Fibroblast of skin of right quadriceps (primary cell): ENCODE data around the gene FBLN1.
A peak's percentile ranks its signal among the peaks of the same experiment; 100 is the strongest.
"Not testable (repeated sequence)": the region's sequence is repeated elsewhere in the genome, so short reads cannot be mapped to it uniquely, and the experiment has no call there.

Source experiments
- DNase-seq: peaks from one replicate; pipeline ENCODE4 v3.0.0-alpha.2; 2013

The FBLN1 gene

DNA sequence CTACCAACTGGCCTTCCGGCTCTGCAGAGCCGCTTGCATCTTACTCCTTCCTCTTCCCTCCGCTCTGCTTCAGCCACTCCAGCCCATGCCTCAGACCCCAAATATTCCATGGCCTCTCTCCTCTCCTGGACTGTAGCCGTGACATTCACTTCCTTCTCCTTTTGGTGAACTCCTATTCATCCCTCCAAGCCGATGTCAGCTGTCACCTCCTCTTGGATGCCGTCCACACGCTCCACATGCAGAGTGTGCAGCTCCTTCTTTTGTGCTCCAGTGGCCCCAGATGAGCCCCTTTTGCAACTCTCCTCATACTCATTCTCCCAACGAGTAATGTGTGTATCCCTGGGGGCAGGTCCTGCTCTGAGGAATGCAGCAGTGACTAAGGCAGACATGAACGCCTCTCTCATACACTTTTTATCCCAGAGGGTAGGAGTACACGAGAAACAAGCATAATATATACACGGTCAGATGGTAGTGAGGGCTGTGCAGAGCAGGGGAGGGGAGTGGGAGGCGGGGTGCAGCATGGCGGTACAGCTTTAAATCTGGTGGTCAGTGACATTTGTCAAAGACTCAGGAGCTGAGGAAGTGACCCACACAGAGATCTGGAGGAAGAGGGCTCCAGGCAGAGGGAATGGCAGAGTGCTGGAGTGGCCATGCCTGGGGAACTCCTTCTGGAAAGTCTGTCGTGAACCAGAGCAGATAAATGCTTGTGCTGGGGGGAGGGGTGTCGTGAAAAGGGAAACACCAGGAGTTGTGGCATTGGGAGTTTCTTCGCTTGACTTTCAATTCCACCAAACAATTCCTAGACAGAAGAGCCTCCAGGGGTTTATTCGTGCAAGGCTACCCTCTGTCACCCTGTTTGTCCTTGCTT, 85.2 kb downstream of the FBLN1 start:
- peak; percentile 53 for DNase-seq

DNA sequence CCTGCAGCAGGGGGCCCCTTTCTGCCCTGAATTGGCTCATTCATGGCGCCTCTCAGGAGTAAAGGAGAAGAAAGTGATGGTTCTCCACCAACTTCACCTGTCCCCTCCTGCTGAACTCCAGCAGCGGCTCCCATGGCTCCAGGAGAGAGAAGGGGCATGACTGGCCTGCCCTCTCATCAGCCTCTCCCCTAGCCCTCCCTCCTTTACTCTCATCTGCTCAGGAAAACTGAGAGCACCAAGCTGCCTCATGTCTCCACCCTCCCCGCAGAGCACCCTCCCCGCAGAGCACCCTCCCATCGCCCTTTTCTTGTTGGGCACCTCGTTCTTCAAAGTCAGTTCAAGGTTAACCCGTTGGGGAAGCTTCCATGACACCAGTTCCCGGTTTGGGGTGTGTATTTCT, 86.9 kb downstream of the FBLN1 start:
- DNase-seq = no peak

DNA sequence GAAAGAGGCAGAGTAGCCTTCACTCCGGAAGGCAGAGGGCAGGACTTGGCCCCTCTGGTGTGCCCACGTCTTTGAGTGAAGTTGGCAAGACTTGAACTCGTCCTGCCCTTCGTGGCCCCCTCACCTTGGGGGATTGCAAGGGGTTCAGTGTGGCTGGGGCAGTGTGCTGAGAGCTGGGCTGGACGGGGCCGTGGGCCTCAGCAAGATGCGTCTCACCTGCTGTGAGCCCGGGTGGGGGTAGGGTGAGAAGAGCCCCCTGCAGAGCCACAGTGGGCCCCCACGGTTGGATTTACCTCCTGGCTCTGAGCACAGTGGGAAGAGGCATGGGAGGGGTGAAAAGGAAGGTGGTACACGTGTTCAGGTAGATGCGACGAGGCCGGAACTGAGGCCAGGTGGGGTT, 87.6 kb downstream of the FBLN1 start:
- no peak for DNase-seq

DNA sequence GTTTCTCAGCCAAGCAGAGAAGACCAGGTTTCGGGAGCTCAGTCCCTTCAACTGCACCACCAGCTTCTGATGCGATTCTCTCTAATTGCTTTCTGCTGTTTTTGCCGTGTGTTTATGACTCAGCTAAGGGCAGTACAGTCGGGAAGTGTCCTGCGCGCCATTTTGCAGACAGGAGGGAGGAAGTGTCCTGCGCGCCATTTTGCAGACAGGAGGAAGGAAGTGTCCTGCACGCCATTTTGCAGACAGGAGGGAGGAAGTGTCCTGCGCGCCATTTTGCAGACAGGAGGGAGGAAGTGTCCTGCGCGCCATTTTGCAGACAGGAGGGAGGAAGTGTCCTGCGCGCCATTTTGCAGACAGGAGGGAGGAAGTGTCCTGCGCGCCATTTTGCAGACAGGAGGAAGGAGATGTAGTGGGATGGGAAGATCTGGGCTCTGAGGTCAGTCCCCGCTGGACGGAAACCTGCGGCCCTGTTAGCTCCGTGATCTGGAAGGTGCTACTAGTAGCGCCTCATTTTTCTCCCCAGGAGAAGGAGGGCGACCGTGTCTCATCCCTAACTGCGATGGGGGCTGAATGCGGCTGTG, 89.0 kb downstream of the FBLN1 start:
- DNase-seq = not testable (repeated sequence)

DNA sequence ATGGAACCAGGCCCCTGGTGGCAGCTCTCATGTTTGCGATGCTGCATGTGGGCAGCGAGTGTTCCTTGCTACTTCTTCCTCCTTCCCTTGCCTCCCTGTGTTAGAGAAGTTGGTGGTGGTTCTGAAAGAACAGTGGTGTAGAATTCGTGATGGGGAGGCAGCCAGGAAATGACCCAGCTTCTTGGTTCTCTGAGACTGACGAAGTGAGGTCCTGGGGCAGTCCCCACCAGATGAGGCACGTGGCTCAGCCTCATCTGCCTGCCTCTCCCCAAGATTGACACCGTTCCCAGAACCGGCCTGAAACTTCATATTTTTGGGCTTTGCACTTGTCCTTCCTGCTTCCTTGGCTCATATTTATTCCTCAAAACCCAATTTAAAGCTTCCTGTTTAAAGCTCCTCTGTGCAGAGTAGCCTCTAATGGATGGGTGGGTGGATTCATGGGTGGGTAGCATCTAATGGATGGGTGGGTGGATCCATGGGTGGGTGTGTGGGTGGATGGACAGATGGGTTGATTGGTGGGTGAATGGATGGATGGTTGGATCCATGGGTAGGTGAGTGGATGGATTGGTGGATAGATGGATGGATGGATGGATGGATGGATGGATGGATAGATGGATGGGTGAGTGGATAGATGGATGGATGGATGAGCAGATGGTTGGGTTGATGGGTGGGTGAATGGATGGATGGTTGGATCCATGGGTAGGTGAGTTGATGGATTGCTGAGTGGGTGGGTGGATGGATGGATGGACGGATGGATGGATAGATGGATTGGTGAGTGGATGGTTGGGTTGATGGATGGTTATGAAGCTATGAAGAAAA, 91.6 kb downstream of the FBLN1 start:
- no peak for DNase-seq

DNA sequence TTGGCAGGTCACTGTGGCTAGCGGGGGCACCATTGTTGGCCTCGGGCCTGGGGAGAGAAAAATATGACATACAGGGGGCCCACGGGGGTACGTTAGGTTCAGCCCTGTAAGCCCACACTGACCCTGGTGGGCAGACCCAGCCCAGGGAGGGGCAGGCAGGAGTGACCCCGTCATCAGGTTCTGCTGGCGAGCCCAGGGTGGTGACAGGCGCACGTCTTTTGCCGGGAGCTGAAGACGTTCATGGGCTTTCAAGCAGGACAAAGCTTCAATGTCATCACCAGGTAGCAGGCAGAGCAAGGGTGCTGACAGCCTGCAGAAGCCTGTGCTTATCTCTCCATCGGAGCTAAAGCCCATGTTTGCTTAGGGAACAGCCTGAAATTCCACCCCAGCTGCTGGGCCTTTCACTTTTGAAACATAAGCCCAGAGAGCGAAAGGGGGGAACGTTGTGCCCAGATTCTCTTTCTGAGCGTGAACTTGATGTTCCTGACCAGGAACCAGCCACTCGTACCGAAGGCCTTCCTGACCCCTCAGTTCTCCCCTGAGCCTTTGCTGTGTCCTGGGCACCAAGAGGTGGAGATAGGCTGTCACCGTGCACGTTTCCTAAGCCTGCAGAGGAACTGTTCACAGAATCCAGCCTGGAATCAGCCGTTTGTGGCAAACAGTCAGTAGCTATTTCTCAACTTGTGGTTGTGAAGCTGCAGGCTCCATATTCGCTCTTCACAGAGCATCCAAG, 94.9 kb downstream of the FBLN1 start:
- DNase-seq = no peak

DNA sequence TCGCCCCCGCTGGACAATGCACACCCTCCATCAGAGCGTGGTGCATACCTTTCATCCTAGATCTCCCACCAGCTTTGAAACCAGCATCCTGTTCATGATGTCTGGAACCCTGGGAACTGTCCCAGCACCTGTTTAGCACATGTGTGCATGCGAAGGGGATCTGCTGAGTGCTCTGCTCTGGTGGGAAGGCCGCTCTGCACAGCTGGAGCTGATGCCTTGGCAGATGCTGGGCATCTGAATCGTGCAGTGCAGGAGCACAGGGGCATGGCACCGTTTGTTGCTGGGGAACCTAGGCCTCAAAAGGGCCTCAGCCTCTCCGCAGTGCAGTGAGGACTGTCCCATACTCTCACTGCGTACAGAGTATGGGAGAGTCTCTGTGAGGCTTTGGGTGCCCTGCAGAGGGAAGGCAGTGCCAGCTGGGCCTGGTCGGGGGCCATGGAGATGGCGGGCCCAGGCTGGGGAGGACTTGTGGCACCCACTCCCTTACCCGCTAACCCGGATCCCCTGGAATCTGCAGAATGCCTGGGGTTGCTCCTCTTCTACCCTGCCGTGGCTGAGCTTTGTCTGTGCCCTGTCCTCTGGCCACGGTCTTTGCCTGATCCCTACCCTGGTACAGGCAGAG, 96.0 kb downstream of the FBLN1 start:
- DNase-seq = no peak

DNA sequence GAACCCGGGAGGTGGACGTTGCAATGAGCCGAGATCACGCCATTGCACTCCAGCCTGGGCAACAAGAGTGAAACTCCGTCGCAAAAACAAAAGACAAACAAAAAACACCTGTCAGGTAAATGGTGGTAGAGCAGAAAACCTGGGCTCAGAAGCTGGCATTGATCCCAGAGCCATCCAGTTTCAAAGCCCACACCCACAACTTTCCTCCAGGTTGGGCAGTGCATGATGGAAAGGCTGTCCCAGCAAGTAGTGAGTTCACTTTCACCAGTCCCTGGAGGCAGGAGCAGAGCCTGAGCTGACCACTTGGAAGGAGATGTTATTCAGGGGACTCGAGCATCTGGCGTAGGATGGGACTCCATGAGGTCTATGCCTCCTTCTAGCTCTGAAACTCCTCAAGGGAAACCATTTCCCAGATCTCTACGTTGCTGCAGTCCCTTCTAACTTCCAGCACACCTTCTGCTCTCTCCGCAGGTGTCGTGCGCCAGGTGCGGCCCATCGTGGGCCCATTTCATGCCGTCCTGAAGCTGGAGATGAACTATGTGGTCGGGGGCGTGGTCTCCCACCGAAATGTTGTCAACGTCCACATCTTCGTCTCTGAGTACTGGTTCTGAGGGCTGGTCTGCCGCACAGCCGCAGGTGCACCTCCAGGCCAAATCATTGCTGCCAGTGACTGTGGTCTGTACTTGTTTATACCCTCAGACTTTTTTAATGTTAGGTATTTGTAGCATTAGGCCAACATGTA, 97.3 kb downstream of the FBLN1 start:
- no peak for DNase-seq

DNA sequence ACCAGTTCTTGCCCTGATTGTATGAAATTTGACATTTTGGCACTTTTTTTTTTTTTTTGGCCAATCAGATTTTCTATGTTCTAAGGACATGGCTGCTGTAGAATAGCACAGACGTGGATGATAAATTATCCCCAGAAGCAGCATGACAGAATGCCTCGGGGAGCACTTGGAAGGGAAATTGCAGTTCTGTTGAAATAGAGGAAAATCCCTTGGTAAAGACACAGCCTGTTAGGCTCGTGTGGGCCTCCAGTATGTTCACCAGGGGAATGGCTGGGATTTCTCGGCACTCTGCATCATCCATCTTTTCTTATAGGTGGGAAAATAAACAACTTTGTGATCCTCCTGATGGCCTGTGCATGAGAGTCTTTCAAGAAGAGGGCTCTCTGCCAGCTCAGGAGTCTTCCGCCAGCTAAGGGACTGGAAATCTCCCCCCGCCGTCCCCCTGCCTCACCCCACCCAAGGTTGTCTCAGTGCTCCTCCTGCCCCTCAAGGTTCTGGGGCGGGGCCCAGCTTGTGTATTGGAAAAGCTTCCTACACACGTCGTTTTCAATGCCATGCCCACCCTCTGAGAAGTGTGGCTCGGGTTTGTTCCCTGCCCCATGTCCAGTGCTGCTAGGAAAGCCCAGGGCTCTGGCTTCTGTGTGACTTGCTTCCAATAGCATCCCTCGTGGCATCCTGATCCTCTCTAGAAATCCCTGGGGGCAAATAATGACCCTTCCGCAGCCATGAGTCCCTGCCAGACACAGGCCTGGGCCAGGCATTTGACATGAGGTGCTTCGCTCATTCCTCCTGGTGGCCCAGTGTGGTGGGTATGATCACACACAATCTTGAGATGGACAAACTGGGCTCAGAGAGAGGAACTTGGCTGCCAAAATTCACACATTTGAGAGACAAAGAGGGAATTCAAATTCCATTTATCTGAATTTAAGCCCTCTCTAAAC, 98.4 kb downstream of the FBLN1 start:
- peak; percentile 40 for DNase-seq

DNA sequence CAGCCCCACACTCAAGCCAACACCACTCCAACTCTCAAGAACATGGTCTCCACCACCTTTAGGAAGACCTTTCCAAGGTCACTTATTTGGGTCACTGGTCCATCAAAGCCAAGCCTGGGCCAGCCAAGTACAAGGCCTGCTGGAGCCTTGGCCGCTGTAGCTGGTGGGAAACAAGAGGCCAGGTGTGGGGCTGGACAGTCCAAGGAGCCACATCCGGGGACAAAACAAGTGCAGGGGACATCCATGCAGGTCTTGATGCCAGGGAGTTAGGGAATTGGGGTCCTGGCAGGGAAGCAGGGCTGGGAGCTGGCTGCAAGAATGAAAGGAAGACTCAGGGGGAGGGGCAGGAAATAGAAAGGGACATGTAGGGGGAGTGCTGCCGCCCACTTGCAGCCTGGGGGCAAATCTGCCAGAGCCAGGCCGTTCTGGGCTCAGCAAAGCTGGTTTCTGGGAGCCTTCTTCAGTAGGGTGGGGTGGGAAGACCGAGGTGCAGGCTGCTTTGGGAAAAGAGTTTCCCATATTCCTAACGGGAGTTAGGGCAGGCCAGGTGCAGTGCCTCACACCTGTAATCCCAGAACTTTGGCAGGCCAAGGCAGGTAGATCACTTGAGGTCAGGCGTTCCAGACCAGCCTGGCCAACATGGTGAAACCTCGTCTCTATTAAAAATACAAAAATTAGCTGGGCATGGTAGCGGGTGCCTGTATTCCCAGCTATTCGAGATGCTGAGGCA, 99.5 kb downstream of the FBLN1 start:
- no peak for DNase-seq

DNA sequence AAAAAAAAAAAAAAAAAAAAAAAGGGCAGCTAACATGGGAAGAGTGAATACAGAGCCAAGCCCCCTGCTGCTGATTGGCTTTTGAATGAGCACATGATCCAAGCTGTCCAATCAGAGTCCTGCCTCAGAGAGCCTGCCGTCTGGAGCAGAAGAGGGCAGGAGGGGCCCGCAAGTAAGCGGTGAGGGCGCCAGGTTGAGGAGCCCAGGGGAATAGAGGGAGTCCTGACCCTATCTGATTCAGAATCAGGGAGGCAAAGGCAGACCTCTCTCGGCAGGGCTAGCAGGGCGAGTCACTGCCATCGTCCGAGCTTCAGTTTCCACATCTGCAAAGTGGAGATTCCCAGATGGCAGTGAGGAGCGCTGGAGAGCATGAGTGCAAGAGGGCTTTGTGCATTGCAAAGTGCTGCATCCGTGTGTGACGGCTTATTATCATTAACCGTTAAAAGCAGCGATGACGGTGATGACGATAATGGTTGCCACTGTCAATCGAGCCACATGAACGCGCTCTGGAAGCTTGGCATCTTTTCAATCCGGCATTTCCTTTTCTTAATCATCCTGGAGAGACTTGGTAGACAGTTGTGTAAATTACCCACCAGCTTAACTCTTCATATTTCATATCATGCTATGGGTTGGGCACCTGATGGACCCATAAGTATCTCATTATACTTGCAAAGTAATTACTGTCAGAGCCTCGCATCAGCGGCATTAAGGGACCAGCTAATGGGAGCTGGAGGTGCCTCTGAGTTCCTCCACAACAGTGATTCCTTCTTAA, 100.3 kb downstream of the FBLN1 start:
- DNase-seq = peak; percentile 80

DNA sequence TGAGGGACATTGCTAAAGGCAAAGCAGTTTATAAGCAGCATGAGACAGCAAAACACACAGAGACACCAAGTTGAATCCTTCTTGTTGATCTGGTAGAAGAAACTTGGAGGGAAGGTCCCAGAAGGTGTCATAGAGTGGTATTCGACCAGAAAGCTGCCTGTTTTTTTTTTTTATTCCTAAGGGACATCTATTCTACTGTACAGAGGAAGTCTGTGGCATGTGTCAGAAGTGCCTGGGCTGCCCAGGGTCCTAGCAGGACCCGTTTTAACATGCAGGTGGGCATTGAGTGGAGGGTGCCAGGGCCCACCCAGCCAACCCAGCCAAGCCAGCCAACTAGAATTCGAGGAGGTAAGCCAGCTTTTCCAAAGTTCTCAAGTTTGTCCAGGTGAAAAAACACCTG, 100.9 kb downstream of the FBLN1 start:
- DNase-seq = no peak

DNA sequence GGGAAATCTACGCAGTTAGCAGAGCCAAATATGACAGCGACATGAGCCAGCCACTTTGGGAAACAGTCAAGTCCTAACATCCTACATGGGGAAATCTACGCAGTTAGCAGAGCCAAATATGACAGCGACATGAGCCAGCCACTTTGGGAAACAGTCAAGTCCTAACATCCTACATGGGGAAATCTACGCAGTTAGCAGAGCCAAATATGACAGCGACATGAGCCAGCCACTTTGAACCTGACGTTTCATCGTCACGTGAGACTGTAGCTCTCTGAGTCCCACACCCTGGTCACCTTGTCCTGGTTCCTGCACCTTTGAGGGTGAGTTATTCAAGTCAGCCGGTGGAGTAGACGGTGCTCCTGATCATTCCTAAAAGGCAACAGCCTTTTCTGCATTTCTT, 105.4 kb downstream of the FBLN1 start:
- DNase-seq = not testable (repeated sequence)

DNA sequence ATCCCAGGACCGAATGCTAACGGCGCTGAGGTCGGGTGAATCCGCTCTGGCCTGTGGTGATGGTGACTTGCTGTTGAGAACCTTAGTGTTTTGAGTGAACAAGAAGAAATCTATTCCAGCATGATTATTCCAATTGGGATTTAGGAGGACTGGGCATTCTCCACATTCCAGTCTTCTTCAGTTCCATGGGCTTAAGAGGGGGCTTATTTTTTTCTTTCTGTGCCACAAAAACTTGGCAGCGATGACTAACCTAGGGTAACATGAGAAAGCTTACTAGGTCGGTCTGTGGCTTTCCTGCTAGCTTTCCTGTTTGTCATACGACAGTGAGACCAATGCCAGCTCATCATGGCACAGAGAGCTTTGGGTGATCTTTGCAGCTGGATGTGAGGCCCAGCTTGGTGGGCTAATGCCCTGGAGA, 106.1 kb downstream of the FBLN1 start:
- peak; percentile 91 for DNase-seq

DNA sequence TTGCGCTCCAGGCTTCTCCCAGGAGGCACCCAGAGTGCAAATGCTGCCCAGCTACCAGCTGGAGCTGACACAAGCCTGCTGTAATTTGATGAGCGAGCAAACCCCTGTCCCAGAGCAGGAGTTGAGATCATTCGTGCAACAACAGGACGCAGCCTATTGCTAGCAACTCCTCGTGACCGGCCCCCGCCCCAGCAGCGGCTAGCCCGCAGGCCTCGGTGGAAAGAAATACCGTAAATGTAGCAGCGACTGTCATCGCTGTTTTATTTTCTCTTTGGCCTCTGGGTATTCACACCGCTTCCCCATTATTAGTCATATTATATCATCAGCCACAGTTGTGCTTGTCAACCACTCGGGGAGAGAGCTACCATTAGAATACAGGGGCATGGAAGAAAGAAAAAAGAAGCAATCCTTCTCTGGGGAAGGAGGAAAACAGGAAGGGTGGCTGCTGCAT, 109.8 kb downstream of the FBLN1 start:
- peak; percentile 75 for DNase-seq

DNA sequence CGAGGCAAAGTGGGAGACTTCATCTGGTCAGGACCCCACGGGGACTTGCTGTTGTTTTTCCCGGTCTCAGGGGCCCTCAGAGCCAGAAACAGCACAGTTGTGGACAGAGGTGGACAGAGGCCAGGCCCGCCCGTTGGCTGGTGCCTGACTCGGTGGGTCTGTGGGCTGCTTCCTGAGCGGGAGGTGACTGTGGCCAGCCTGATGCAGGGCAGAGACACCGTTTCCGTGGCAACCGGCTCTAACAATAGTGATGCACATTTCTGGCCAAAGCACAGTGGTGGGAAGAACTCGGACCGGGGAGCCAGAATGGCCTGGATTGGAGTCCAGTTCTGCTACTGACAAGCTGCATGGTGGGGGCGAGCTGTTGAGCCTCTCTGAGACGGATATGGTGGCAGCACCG, 110.3 kb downstream of the FBLN1 start:
- no peak for DNase-seq

DNA sequence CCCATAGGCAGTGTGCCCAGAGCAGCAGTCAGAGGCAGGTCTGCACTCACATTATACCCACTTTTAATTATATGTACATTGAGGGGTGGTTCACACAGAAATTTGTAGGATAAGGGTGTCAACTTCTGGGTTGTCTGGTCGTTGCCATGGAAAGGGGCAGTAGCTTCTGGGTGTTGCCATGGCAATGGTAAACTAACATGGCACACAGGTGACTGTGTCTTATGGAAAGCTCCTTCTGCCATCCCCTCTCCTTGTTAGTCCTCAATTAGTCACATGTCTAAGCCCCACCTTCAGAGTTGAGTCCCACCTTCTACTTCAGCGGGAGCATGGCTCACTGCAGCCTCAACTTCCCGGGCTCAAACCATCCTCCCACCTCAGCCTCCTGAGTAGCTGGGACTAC, 112.7 kb downstream of the FBLN1 start:
- no peak for DNase-seq

DNA sequence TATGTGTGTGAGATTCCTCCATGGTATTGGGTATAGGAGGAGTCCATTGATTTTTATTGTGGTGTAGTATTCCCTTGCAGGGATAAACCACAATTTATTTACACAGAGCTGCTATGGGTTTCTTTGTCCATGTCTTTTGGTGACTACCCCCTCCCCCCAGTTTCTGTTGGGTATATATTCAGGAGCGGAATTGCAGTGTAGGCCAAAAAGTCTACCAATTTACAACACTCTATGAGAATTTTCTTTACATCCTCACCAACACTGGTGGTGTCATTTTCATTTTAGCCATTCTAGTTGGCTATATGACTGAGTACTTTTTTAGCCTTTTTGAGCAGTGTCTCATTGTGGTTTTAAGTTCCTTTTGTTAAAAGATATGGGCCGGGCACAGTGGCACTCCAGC, 113.7 kb downstream of the FBLN1 start:
- no peak for DNase-seq

DNA sequence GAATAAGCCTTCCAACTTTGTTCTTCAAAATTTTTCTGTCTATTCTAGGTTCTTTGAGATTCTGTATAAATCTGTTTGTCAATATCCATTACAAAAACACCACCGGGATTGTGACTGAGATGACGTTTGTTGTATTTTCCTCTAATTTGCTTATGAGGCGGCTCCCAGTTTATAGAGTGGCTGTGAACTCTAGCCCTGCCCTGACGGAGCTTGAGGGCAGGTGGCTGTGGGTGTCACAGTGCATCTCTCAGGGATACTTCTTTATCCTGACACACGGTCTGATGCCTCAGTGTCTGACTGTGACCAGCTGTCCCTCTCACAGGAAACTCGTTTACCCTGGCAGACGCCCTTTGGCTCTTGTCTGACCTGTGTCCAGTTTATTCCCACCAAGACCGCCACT, 115.3 kb downstream of the FBLN1 start:
- DNase-seq = no peak
